Caco-2 (cell line): ENCODE results near the gene PTDSS2. TPM values are rescaled to one million over a fixed set of nuclear protein-coding genes. Genes with fewer than 3 reads are reported as not detected.

Experiments used
- BruUV-seq: library from RNA; stranded (reverse); fragments of 400-500 nt; replicated peaks from 2 replicates; lab custom pipeline; 2021; lab: Mats Ljungman, UMichigan
- CTCF ChIA-PET: fragments of 300-600 bp; sonication (Branson Sonifier 250); formaldehyde crosslinking; loops from one replicate; lab custom pipeline; 2022; ENCODE audit warnings: antibody characterized with exemption; lab: Charles Lee
- POLR2A ChIA-PET: fragments of 300-600 bp; sonication (Branson Sonifier 250); formaldehyde crosslinking; loops from one replicate; lab custom pipeline; 2022; ENCODE audit warnings: antibody characterized with exemption; lab: Charles Lee
- DNase-seq, 2 experiments: peaks; one replicate each; pipeline versions ENCODE4 v3.0.0 to v3.0.0-alpha.2; 2020 to 2022
- H3K27me3 ChIP-seq: replicated peaks from 2 replicates; pipeline ENCODE4 v1.6.0; 2011; ENCODE audit warnings: low read length; ENCODE audit not compliant: control insufficient read depth, insufficient read depth
- H3K36me3 ChIP-seq: 2 replicates; pipeline ENCODE4 v1.5.1; 2011; ENCODE audit warnings: low read length; ENCODE audit not compliant: control insufficient read depth, insufficient read depth
- H3K4me1 ChIP-seq: fragments of 250-450 bp; sonication (Bioruptor Pico); 2 replicates; pipeline ENCODE4 v1.5.1; 2020; ENCODE audit warnings: mild to moderate bottlenecking
- H3K4me3 ChIP-seq: 2 replicates; pipeline ENCODE4 v1.5.1; 2011; ENCODE audit warnings: low read depth, mild to moderate bottlenecking, control low read depth, low read length
- H3K9me3 ChIP-seq: fragments of 250-450 bp; sonication (Bioruptor Pico); 2 replicates; pipeline ENCODE4 v1.5.1; 2020; ENCODE audit warnings: mild to moderate bottlenecking, moderate library complexity
- H3K27ac Mint-ChIP-seq: one replicate; pipeline ENCODE4 v1.8.0; 2022; ENCODE audit warnings: mixed read lengths; ENCODE audit not compliant: unreplicated experiment
- H3K27me3 Mint-ChIP-seq: one replicate; pipeline ENCODE4 v1.8.0; 2022; ENCODE audit warnings: mixed read lengths; ENCODE audit not compliant: insufficient read depth, unreplicated experiment
- H3K36me3 Mint-ChIP-seq: one replicate; pipeline ENCODE4 v1.8.0; 2022; ENCODE audit warnings: mild to moderate bottlenecking, mixed read lengths; ENCODE audit not compliant: insufficient read depth, unreplicated experiment
- H3K4me1 Mint-ChIP-seq: one replicate; pipeline ENCODE4 v1.8.0; 2022; ENCODE audit warnings: low read depth, mixed read lengths; ENCODE audit not compliant: unreplicated experiment
- H3K4me3 Mint-ChIP-seq: one replicate; pipeline ENCODE4 v1.8.0; 2022; ENCODE audit warnings: mild to moderate bottlenecking, moderate library complexity, mixed read lengths; ENCODE audit not compliant: unreplicated experiment
- H3K9me3 Mint-ChIP-seq: one replicate; pipeline ENCODE4 v1.8.0; 2022; ENCODE audit warnings: mixed read lengths; ENCODE audit not compliant: unreplicated experiment
- CTCF ChIP-seq, 2 experiments: fragments of 200-600 bp in 1 of 2; IDR thresholded peaks; 1 replicate in 1 of 2; 2 replicates in 1 of 2; pipeline versions ENCODE4 v1.5.1 to v1.8.0; 2011 to 2022; ENCODE audit warnings: antibody characterized with exemption in 1 of 2, control low read depth in 1 of 2, inconsistent platforms in 1 of 2, low read depth in 1 of 2, low read length in 1 of 2, mild to moderate bottlenecking in 1 of 2, moderate library complexity in 1 of 2; ENCODE audit not compliant: insufficient read depth in 1 of 2, severe bottlenecking in 1 of 2, unreplicated experiment in 1 of 2
- intact Hi-C: fragments of 100-400 bp; cut with micrococcal nuclease; formaldehyde crosslinking; loops from one replicate; pipeline ENCODE4 v1.10.0; 2022; ENCODE audit not compliant: unreplicated experiment
- total RNA-seq: library from RNA; stranded (reverse); gene quantifications from 2 replicates; pipeline ENCODE4 v1.2.3, GENCODE V29; 2022

The PTDSS2 gene
- total RNA-seq, 1 experiment from 2014 or later, result 44.3 TPM

GRCh38 chr11:487571-488021 is 37.5 kb downstream of the PTDSS2 start:
- ChIA-PET POLR2A (no interaction called here), CTCF (no interaction called here)
- no peaks in the 10 kb centered on the region for H3K4me1 Mint-ChIP-seq
- intact Hi-C loops, result no loop called here
- H3K9me3 Mint-ChIP-seq, result no peaks in the 10 kb centered on the region
- Histone ChIP-seq H3K36me3 (no peaks in the 10 kb centered on the region), H3K4me3 (no peak overlapping the region), H3K27me3 (no peaks in the 10 kb centered on the region), H3K4me1 (no peaks in the 10 kb centered on the region), H3K9me3 (no peaks in the 10 kb centered on the region)
- BruUV-seq, result no TSS peak
- H3K36me3 Mint-ChIP-seq, result peaks cover 17% of the 10 kb centered on the region
- no peak overlapping the region for H3K4me3 Mint-ChIP-seq
- H3K27ac Mint-ChIP-seq, result no peak overlapping the region
- no peaks in the 10 kb centered on the region for H3K27me3 Mint-ChIP-seq
- no peak for DNase-seq
- TF ChIP-seq CTCF (IDR thresholded peaks at IDR 0.05; ENCODE audit: insufficient read depth in 1 of 2, low read depth in 1 of 2, low read length in 1 of 2, severe bottlenecking in 1 of 2, unreplicated experiment in 1 of 2), result no peak

- H3K4me3 ChIP-seq, result no peak overlapping the region
- H3K4me1 ChIP-seq, result no peaks in the 10 kb centered on the region
- H3K27me3 ChIP-seq, result no peaks in the 10 kb centered on the region
- no peaks in the 10 kb centered on the region for H3K9me3 ChIP-seq
- Mint-ChIP-seq H3K36me3 (peaks cover 22% of the 10 kb centered on the region), H3K9me3 (no peaks in the 10 kb centered on the region), H3K27me3 (no peaks in the 10 kb centered on the region), H3K4me3 (no peak overlapping the region), H3K27ac (no peak overlapping the region), H3K4me1 (no peaks in the 10 kb centered on the region)
- no peak for TF ChIP-seq CTCF (IDR thresholded peaks at IDR 0.05; ENCODE audit: insufficient read depth in 1 of 2, low read depth in 1 of 2, low read length in 1 of 2, severe bottlenecking in 1 of 2, unreplicated experiment in 1 of 2)
- intact Hi-C loops, result no loop called here
- CTCF ChIA-PET, result no interaction called here
- BruUV-seq, result no TSS peak
- DNase-seq, result no peak
- POLR2A ChIA-PET, result no interaction called here
- no peaks in the 10 kb centered on the region for H3K36me3 ChIP-seq
Measured at GRCh38 chr11:488062-488461, 38.0 kb downstream of the PTDSS2 start.

- Mint-ChIP-seq H3K36me3 (peaks cover 27% of the 10 kb centered on the region), H3K27ac (no peak overlapping the region), H3K27me3 (no peaks in the 10 kb centered on the region), H3K9me3 (no peaks in the 10 kb centered on the region), H3K4me1 (no peaks in the 10 kb centered on the region), H3K4me3 (no peak overlapping the region)
- H3K9me3 ChIP-seq, result no peaks in the 10 kb centered on the region
- DNase-seq, result no peak
- TF ChIP-seq CTCF (IDR thresholded peaks at IDR 0.05; ENCODE audit: insufficient read depth in 1 of 2, low read depth in 1 of 2, low read length in 1 of 2, severe bottlenecking in 1 of 2, unreplicated experiment in 1 of 2), result no peak
- intact Hi-C loops, result no loop called here
- CTCF ChIA-PET, result no interaction called here
- BruUV-seq, result no TSS peak
- no peaks in the 10 kb centered on the region for H3K36me3 ChIP-seq
- no peaks in the 10 kb centered on the region for H3K27me3 ChIP-seq
- H3K4me3 ChIP-seq, result no peak overlapping the region
- H3K4me1 ChIP-seq, result no peaks in the 10 kb centered on the region
- POLR2A ChIA-PET, result no interaction called here
Measured at GRCh38 chr11:488579-488978, 38.5 kb downstream of the PTDSS2 start.
